ENCODE results near the gene RPRD1B. TPM values are rescaled to one million over a fixed set of nuclear protein-coding genes. Genes with fewer than 3 reads are reported as not detected.

Gene RPRD1B
- total RNA-seq, 2 donors from 2014 or later = 22.7 to 42.5 TPM

GRCh38 chr20:37987602-37988290, 45.8 kb upstream of the RPRD1B start:
- intact Hi-C loops (cut with DNase I) = no loop called here
- no peak for DNase-seq
- H3K9ac ChIP-seq (ENCODE audit: low read depth in 2 of 2, low read length in 2 of 2) = no peak overlapping the region

GRCh38 chr20:37988306-37988954, 45.1 kb upstream of the RPRD1B start:
- Histone ChIP-seq H3K36me3 (no peaks in the 10 kb centered on the region), H3K9me3 (no peaks in the 10 kb centered on the region), H3K27me3 (no peaks in the 10 kb centered on the region), H3K4me3 (no peak overlapping the region), H3K27ac (no peak overlapping the region), H3K4me1 (peaks cover 13% of the 10 kb centered on the region), H3K9ac (ENCODE audit: low read depth in 2 of 2, low read length in 2 of 2) (no peak overlapping the region)
- no peak for TF ChIP-seq CTCF (IDR thresholded peaks at IDR 0.05)
- intact Hi-C loops (cut with DNase I) = no loop called here
- DNase-seq = no peak

More at GRCh38 chr20:37987602-37988290, 45.8 kb upstream of the RPRD1B start:
- Histone ChIP-seq H3K4me1 (peaks cover 13% of the 10 kb centered on the region), H3K27me3 (no peaks in the 10 kb centered on the region), H3K4me3 (no peak overlapping the region), H3K9me3 (no peaks in the 10 kb centered on the region), H3K27ac (no peak overlapping the region), H3K36me3 (no peaks in the 10 kb centered on the region)
- no peak for TF ChIP-seq CTCF (IDR thresholded peaks at IDR 0.05)

DNA sequence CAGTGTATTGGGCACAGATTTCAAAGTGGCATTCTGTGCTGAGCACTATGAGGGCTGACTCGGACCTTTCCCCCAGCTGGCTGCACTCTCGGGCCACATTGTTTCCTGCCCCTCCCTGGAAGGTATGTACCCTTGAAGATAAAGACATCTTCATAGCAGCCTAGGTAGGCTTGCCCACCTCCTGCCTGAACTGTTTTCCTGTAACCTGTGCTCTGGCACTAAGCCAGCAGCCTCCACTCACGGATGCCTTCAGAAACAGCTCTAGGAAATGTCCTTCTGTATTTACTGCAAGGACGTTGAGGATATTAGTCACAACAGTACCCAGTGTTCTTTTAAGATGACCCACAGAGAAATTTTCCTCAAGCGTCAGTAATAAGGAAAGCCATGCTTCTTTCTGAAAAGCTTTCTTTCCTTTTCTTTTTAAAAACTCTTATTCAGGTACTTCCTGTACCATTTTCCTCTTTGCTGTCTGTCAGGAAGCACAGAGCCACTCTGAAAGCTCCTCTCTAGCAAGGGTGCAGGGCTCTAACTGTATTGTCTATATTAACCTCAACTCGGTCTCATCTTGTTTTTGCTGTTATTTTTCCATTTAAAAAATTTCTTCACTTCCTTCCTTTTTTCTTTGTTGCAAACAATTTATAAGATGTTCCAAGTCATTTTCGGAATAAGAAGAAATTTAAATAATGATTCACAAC, 43.8 kb upstream of the RPRD1B start:
- intact Hi-C loops (cut with DNase I) = loop anchor here (5.0 to 10.0 kb wide), 2 partner anchors 335 to 427 kb away; no protein-coding TSS in a partner anchor
- TF ChIP-seq CTCF (IDR thresholded peaks at IDR 0.05) = no peak
- DNase-seq = no peak
- Histone ChIP-seq H3K4me3 (no peak overlapping the region), H3K9me3 (no peaks in the 10 kb centered on the region), H3K9ac (ENCODE audit: low read depth in 2 of 2, low read length in 2 of 2) (peak overlapping the region in 1 of 2 donors; percentile 41), H3K27ac (no peak overlapping the region), H3K27me3 (no peaks in the 10 kb centered on the region), H3K36me3 (no peaks in the 10 kb centered on the region), H3K4me1 (peaks cover 13% of the 10 kb centered on the region)

DNA sequence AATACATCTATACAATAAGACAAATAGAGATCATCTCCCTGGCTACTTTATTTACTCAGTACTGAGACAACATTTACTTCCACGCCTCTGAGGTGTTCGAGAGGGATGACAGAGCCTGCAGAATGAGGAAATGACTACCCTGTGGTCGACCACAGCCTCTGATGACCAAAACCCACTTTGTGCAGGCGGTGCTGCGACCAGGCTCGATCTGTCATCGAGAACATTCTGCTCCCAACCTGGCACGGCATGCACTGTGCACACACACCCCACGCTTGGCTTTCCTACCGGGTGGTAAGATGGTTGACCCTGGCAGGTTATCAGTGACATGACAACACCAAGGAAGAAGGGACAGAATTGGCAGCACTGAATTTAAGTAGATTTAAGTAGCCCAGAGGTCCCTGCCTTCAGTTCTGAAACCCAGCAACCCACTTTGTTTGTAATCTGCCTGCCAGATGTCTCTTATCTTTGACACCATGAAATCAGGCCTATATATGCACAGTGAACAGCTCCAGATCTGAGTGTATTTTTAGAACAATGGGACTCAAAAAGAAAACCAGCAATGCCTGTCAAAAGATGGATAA, 42.9 kb upstream of the RPRD1B start:
- H3K9ac ChIP-seq (ENCODE audit: low read depth in 2 of 2, low read length in 2 of 2) = no peak overlapping the region
- peaks cover 13% of the 10 kb centered on the region for H3K4me1 ChIP-seq
- H3K27ac ChIP-seq = no peak overlapping the region

More for the DNA sequence above, 42.9 kb upstream of the RPRD1B start:
- H3K36me3 ChIP-seq = no peaks in the 10 kb centered on the region
- no peaks in the 10 kb centered on the region for H3K9me3 ChIP-seq
- no peak for TF ChIP-seq CTCF (IDR thresholded peaks at IDR 0.05)
- peak; percentile 33 for DNase-seq
- intact Hi-C loops (cut with DNase I) = loop anchor here (5.0 to 10.0 kb wide), 2 partner anchors 336 to 428 kb away; no protein-coding TSS in a partner anchor
- no peak overlapping the region for H3K4me3 ChIP-seq
- H3K27me3 ChIP-seq = no peaks in the 10 kb centered on the region

All from colonic mucosa (tissue), 4 donors.